GM21528 (cell line): Measurements from ENCODE around the gene PRICKLE1.

ENCODE experiments used
- ATAC-seq: cut with Tn5 transposase; IDR thresholded peaks from one replicate; pipeline ENCODE4 v1.9.1; 2021; ENCODE audit warnings: mild to moderate bottlenecking, moderate library complexity; ENCODE audit not compliant: unreplicated experiment, low FRiP score

PRICKLE1 gene

DNA sequence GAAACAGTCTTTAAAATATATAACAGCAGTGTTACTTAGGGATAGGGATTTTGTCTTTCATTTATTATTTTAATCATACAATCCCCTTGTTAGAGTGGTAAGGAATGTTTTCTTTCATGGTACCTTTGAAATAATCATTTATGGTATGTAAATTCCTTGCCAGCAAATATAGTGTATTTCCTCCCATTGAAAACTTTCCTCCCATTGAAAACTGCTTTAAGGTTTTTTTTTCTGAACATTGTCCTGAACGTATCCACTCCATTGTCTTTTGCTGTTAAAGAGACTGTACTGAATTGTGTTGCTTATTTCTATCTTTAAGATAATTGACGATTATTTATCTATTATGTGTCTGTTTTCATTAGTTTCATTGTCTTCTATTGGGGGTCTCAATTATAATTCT, 180.1 kb downstream of the PRICKLE1 start:
- no peak for ATAC-seq

DNA sequence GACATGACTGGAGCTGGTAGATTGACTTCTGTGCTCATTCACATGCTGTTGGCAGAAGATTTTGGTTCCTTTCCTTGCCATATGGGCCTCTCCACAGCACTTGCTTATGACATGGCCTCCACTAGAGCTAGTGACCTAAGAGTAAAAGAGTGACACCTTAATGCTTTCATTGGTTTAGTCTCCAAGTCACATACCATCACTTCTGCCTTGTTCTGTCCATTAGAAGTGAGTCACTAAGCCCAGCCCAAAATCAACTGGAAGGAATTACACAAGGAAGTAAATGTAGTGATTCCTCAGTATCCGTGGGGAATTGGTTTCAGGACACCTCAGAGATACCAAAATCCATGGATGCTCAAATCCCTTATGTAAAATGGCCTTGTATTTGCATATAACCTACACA, 182.2 kb downstream of the PRICKLE1 start:
- no peak for ATAC-seq
